Sigmoid colon (tissue), 7 donors: ENCODE results near the gene ATG14. TPM values are rescaled to one million over a fixed set of nuclear protein-coding genes. Genes with fewer than 3 reads are reported as not detected.

Experiments
- DNase-seq: peaks from one replicate; pipeline ENCODE4 v3.0.0-alpha.2; 2019
- H3K27ac ChIP-seq, 4 donors: fragments of 200-600 bp; sonication (generic); one replicate each; pipeline ENCODE4 v1.5.1; 2016 to 2019; ENCODE audit warnings: mild to moderate bottlenecking in 1 of 4
- H3K27me3 ChIP-seq, 3 donors: fragments of 200-600 bp; sonication (generic); one replicate each; pipeline ENCODE4 v1.5.1; 2019; ENCODE audit warnings: mild to moderate bottlenecking in 1 of 3
- H3K36me3 ChIP-seq, 4 donors: fragments of 200-600 bp; sonication (generic); one replicate each; pipeline ENCODE4 v1.5.1; 2016 to 2019
- H3K4me1 ChIP-seq, 4 donors: fragments of 200-600 bp; sonication (generic); one replicate each; pipeline ENCODE4 v1.5.1; 2017 to 2019
- H3K4me3 ChIP-seq, 4 donors: fragments of 200-600 bp; sonication (generic); one replicate each; pipeline ENCODE4 v1.5.1; 2017 to 2019; ENCODE audit warnings: mild to moderate bottlenecking in 2 of 4, moderate library complexity in 1 of 4
- H3K9me3 ChIP-seq, 4 donors: fragments of 200-600 bp in 3 of 4; sonication (generic) in 3 of 4; one replicate each; pipeline versions ENCODE4 v1.5.1 to v1.6.1; 2013 to 2019
- EP300 ChIP-seq, 4 donors: sonication (generic); formaldehyde crosslinking; IDR thresholded peaks; one replicate each; pipeline ENCODE4 v1.6.1; 2017; ENCODE audit warnings: antibody characterized with exemption in 4 of 4
- POLR2A ChIP-seq, 2 donors: fragments of 450-650 bp; IDR thresholded peaks; one replicate each; pipeline ENCODE4 v1.6.1; 2016; ENCODE audit warnings: antibody characterized with exemption in 2 of 2, mild to moderate bottlenecking in 2 of 2, moderate library complexity in 2 of 2
- POLR2AphosphoS5 ChIP-seq, 4 donors: sonication (generic); formaldehyde crosslinking; IDR thresholded peaks; one replicate each; pipeline ENCODE4 v1.6.1; 2017; ENCODE audit warnings: antibody characterized with exemption in 4 of 4
- WGBS, 2 donors: extraction: QIAGEN DNeasy Blood & Tissue Kit; methylation state at CpG; one replicate each; pipeline ENCODE4 v1.1.7; 2013; 5-methylcytosine and 5-hydroxymethylcytosine counted together
- intact Hi-C: fragments of 100-400 bp; cut with DNase I; formaldehyde crosslinking; loops from one replicate; pipeline ENCODE4 v1.15.1; 2023
- polyA plus RNA-seq, 3 donors: library from polyadenylated mRNA; stranded (reverse); fragments of 200-250 nt; gene quantifications; one replicate each; pipeline ENCODE4 v1.2.3, GENCODE V29; 2013
- total RNA-seq, 4 donors: library from RNA; depleted of rRNA; stranded (reverse); fragments of >200 nt; gene quantifications; one replicate each; pipeline ENCODE4 v1.1.0, GENCODE V29; 2016
- TF ChIP-seq, protein P1 (sequence below), 4 experiments: fragments of 450-650 bp in 3 of 4; fragments of 200-600 bp in 1 of 4; IDR thresholded peaks; one replicate each; pipeline ENCODE4 v1.5.1; 2016 to 2019; ENCODE audit warnings: antibody characterized with exemption in 4 of 4, mild to moderate bottlenecking in 3 of 4, moderate library complexity in 2 of 4
- donor health status: healthy with polysubstance abuse.
- donor health status: Bipolar disorder and iron deficiency.
- donor health status: healthy.

ATG14 gene
- total and polyA plus RNA-seq, 7 donors = 3.6 to 22.2 (median 17.1) TPM

DNA sequence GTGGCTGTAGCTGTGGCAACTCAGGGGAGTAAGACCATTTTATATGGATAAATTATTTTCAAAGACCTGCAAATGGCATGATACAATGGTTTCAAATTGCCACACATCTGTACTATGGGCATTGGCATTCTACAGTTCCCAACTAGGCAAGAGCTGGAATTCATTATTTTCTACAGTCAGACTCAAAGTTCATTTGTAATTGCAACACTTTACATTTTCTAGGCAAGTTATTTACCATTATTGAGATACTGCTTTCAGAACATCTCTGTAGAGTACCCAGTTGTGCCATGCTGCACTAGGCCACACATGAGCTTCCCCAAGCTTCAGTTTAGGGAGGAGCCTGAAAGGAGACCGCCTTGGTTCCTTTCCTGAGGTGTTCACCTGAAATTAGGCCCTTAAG, 8.0 kb upstream of the ATG14 start:
- no peak overlapping the region for H3K27ac ChIP-seq
- no peaks in the 10 kb centered on the region for H3K9me3 ChIP-seq
- no peak overlapping the region for H3K4me3 ChIP-seq
- DNase-seq = no peak
- H3K27me3 ChIP-seq = no peaks in the 10 kb centered on the region
- no peak for TF ChIP-seq EP300 (IDR thresholded peaks at IDR 0.05)
- TF ChIP-seq, protein P1, sequence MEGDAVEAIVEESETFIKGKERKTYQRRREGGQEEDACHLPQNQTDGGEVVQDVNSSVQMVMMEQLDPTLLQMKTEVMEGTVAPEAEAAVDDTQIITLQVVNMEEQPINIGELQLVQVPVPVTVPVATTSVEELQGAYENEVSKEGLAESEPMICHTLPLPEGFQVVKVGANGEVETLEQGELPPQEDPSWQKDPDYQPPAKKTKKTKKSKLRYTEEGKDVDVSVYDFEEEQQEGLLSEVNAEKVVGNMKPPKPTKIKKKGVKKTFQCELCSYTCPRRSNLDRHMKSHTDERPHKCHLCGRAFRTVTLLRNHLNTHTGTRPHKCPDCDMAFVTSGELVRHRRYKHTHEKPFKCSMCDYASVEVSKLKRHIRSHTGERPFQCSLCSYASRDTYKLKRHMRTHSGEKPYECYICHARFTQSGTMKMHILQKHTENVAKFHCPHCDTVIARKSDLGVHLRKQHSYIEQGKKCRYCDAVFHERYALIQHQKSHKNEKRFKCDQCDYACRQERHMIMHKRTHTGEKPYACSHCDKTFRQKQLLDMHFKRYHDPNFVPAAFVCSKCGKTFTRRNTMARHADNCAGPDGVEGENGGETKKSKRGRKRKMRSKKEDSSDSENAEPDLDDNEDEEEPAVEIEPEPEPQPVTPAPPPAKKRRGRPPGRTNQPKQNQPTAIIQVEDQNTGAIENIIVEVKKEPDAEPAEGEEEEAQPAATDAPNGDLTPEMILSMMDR (IDR thresholded peaks at IDR 0.05) = no peak
- TF ChIP-seq POLR2AphosphoS5 (IDR thresholded peaks at IDR 0.05) = no peak
- TF ChIP-seq POLR2A (IDR thresholded peaks at IDR 0.05) = no peak
- H3K36me3 ChIP-seq = no peaks in the 10 kb centered on the region
- 97 to 100% methylated on average over 1 of the region's 1 CpG for WGBS, 2 donors
- no peaks in the 10 kb centered on the region for H3K4me1 ChIP-seq
- intact Hi-C loops = no loop called here

DNA sequence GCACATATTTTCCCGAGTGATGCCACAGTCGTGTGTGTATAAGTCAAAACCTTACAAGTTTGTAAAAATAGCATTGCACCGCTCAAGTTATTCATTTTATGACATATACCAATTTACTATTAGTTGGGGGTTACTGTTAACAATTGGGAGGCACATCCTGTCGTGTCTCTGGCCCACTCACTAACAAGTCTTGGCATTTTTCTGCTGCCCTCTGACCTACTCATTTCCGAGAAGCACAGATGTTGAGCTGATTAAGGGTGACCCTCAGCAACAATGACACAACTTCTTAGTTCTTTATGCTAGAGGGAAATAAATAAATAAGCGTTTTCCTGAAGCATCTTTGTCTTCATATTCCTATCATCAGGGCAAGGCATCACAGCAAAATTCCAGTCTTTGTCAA, 6.8 kb upstream of the ATG14 start:
- no peak for DNase-seq
- WGBS, 2 donors = 44 to 67% methylated on average over 6 of the region's 6 CpGs
- no peaks in the 10 kb centered on the region for H3K4me1 ChIP-seq
- H3K4me3 ChIP-seq = no peak overlapping the region
- TF ChIP-seq, protein P1 (IDR thresholded peaks at IDR 0.05) = no peak
- TF ChIP-seq EP300 (IDR thresholded peaks at IDR 0.05) (no peak), POLR2A (IDR thresholded peaks at IDR 0.05) (no peak), POLR2AphosphoS5 (IDR thresholded peaks at IDR 0.05) (no peak)
- H3K27ac ChIP-seq = no peak overlapping the region
- H3K36me3 ChIP-seq = no peaks in the 10 kb centered on the region
- H3K27me3 ChIP-seq = no peaks in the 10 kb centered on the region
- intact Hi-C loops = no loop called here
- no peaks in the 10 kb centered on the region for H3K9me3 ChIP-seq

DNA sequence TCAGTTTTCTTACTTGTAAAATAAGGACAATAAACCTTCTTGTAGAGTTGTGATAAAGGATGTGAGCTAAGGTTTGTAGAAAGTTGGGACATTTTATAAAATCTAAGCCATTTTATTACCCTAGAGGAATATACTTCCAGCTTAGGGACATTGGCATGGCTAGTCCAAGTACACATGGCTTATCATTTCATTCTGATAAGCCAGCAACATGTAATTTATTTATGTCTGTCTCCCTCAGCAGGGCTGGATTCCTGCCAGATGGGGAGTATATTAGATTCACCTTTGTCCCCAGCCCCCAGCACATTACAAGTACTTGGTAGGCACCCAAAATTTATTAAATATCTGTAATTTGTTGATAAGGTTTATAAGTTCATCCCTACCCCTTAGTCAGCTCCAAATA, 6.3 kb upstream of the ATG14 start:
- intact Hi-C loops = no loop called here
- no peaks in the 10 kb centered on the region for H3K36me3 ChIP-seq
- no peak for DNase-seq
- H3K4me3 ChIP-seq = no peak overlapping the region
- no peak for TF ChIP-seq EP300 (IDR thresholded peaks at IDR 0.05)
- TF ChIP-seq, protein P1 (IDR thresholded peaks at IDR 0.05) = no peak
- no peak for TF ChIP-seq POLR2AphosphoS5 (IDR thresholded peaks at IDR 0.05)
- TF ChIP-seq POLR2A (IDR thresholded peaks at IDR 0.05) = no peak
- H3K27ac ChIP-seq = no peak overlapping the region
- H3K9me3 ChIP-seq = no peaks in the 10 kb centered on the region
- no peaks in the 10 kb centered on the region for H3K4me1 ChIP-seq
- no peaks in the 10 kb centered on the region for H3K27me3 ChIP-seq

DNA sequence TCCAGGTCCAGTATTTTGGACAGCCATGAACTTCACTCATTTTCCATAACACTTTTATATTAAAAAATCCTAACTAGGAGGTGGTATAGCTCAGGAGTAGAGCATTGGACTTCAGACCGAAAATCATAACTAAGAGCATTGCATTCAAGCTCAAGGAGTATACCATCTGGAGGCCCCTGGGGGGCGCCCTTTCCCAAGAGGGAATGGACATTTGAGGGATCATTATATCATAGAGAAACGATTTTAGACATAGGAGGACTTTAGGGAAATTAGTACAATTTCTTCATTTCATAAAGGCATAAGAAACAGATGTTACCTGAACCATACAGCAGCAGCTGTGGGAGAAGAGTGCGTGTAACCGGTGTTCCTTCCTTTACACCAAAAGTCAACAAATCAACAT, 5.2 kb upstream of the ATG14 start:
- DNase-seq = no peak
- H3K9me3 ChIP-seq = no peaks in the 10 kb centered on the region
- no peak for TF ChIP-seq POLR2AphosphoS5 (IDR thresholded peaks at IDR 0.05)
- no peak for TF ChIP-seq EP300 (IDR thresholded peaks at IDR 0.05)
- TF ChIP-seq POLR2A (IDR thresholded peaks at IDR 0.05) = no peak
- TF ChIP-seq, protein P1 (IDR thresholded peaks at IDR 0.05) = no peak
- 42 to 47% methylated on average over 5 of the region's 5 CpGs for WGBS, 2 donors
- no peaks in the 10 kb centered on the region for H3K36me3 ChIP-seq
- no peak overlapping the region for H3K4me3 ChIP-seq
- H3K27ac ChIP-seq = no peak overlapping the region
- H3K4me1 ChIP-seq = peaks cover 0 to 7% (median 6%) of the 10 kb centered on the region in 4 donors
- H3K27me3 ChIP-seq = no peaks in the 10 kb centered on the region
- intact Hi-C loops = no loop called here

DNA sequence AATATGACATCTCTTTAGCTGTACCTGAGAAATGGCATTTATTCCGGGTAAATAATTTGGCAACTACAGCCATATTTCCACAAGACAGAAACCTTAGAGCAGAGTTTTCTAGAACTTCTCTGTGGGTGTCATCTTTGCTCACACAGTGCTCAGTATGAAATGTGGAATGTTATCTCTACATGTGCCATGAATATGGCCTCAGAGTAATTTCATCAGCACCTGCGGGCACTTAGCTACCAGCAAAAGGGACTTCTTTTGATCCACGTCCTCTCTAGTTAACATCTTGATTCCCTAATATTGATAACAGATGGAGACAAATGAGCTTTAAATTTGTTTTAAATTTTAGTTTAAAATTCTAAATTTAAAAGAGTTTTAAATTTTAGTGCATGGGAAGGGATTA, 2.9 kb upstream of the ATG14 start:
- Histone ChIP-seq H3K4me3 (no peak overlapping the region), H3K9me3 (no peaks in the 10 kb centered on the region), H3K4me1 (peaks cover 0 to 20% (median 18%) of the 10 kb centered on the region in 4 donors), H3K27me3 (no peaks in the 10 kb centered on the region), H3K27ac (no peak overlapping the region), H3K36me3 (no peaks in the 10 kb centered on the region)
- intact Hi-C loops = loop anchor here (5.0 kb wide), 1 partner anchor 142 kb away; the partner anchor contains the start of gene FBXO34
- TF ChIP-seq EP300 (IDR thresholded peaks at IDR 0.05) (no peak), POLR2A (IDR thresholded peaks at IDR 0.05) (no peak), POLR2AphosphoS5 (IDR thresholded peaks at IDR 0.05) (no peak)
- TF ChIP-seq, protein P1 (IDR thresholded peaks at IDR 0.05) = no peak
- no peak for DNase-seq
- WGBS, 2 donors = 87 to 88% methylated on average over 3 of the region's 3 CpGs
